ENCODE results near the gene PTPRN2. TPM values are rescaled to one million over a fixed set of nuclear protein-coding genes. Genes with fewer than 3 reads are reported as not detected.

PTPRN2 gene
- total and polyA plus RNA-seq, 8 donors, result 4.9 to 136 (median 46.8) TPM

GRCh38 chr7:158107806-158108205, 479.8 kb downstream of the PTPRN2 start:
- Histone ChIP-seq H3K9me3 (no peaks in the 10 kb centered on the region), H3K27ac (no peak overlapping the region), H3K36me3 (peaks cover 0 to 12% (median 8%) of the 10 kb centered on the region in 4 donors), H3K27me3 (no peaks in the 10 kb centered on the region), H3K4me3 (no peak overlapping the region), H3K4me1 (no peaks in the 10 kb centered on the region)
- no peak for TF ChIP-seq POLR2A (IDR thresholded peaks at IDR 0.05)
- no peak for TF ChIP-seq EP300 (IDR thresholded peaks at IDR 0.05)
- no peak for TF ChIP-seq POLR2AphosphoS5 (IDR thresholded peaks at IDR 0.05)
- TF ChIP-seq, protein P1, sequence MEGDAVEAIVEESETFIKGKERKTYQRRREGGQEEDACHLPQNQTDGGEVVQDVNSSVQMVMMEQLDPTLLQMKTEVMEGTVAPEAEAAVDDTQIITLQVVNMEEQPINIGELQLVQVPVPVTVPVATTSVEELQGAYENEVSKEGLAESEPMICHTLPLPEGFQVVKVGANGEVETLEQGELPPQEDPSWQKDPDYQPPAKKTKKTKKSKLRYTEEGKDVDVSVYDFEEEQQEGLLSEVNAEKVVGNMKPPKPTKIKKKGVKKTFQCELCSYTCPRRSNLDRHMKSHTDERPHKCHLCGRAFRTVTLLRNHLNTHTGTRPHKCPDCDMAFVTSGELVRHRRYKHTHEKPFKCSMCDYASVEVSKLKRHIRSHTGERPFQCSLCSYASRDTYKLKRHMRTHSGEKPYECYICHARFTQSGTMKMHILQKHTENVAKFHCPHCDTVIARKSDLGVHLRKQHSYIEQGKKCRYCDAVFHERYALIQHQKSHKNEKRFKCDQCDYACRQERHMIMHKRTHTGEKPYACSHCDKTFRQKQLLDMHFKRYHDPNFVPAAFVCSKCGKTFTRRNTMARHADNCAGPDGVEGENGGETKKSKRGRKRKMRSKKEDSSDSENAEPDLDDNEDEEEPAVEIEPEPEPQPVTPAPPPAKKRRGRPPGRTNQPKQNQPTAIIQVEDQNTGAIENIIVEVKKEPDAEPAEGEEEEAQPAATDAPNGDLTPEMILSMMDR (IDR thresholded peaks at IDR 0.05), result no peak
- 81 to 97% (median 90%) methylated on average over 2 of the region's 2 CpGs for WGBS, 5 donors
- intact Hi-C loops (cut with DNase I; ENCODE audit: low total_unique reads), result no loop called here
- DNase-seq, result peak in 1 of 2 donors; percentile 5

- intact Hi-C loops (cut with DNase I; ENCODE audit: low total_unique reads), result no loop called here
- no peak overlapping the region for H3K4me3 ChIP-seq
- no peak overlapping the region for H3K27ac ChIP-seq
- whole genome bisulfite sequencing, 5 donors, result 71 to 85% (median 80%) methylated on average over 3 of the region's 3 CpGs
- H3K9me3 ChIP-seq, result peaks cover 0 to 7% (median 4%) of the 10 kb centered on the region in 4 donors
- TF ChIP-seq, protein P1 (IDR thresholded peaks at IDR 0.05), result no peak
- TF ChIP-seq EP300 (IDR thresholded peaks at IDR 0.05), result no peak
- TF ChIP-seq POLR2AphosphoS5 (IDR thresholded peaks at IDR 0.05), result no peak
- TF ChIP-seq POLR2A (IDR thresholded peaks at IDR 0.05), result no peak
- H3K4me1 ChIP-seq, result no peaks in the 10 kb centered on the region
- H3K36me3 ChIP-seq, result peaks cover 0 to 15% (median 7%) of the 10 kb centered on the region in 4 donors
- no peak for DNase-seq
- H3K27me3 ChIP-seq, result no peaks in the 10 kb centered on the region
Measured at GRCh38 chr7:158106272-158106671, 481.4 kb downstream of the PTPRN2 start.

DNA sequence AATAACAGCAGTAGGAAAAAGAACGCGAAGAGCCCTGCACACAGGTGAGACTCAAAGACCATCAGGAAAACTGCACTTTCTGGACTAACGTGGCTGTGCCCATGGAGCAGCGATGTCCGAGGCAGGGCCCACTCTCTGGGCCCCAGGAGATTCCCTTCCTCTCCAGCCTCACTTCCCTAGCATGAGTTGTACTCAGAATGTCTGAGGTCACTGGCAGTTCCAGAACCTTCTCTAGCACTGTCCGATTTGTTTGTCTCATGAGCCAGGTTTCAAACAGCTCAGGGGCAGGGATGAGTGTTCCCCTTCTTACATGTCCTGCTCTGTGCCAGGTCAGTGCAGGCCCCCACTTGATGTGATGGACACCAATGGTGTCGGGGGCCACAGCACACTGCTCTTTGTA, 484.2 kb downstream of the PTPRN2 start:
- H3K4me3 ChIP-seq, result no peak overlapping the region
- WGBS, 5 donors, result 88 to 98% (median 94%) methylated on average over 7 of the region's 7 CpGs
- intact Hi-C loops (cut with DNase I; ENCODE audit: low total_unique reads), result no loop called here
- DNase-seq, result peak in 1 of 2 donors; percentile 7
- TF ChIP-seq POLR2A (IDR thresholded peaks at IDR 0.05), result no peak
- no peak for TF ChIP-seq POLR2AphosphoS5 (IDR thresholded peaks at IDR 0.05)
- TF ChIP-seq, protein P1 (IDR thresholded peaks at IDR 0.05), result no peak
- no peak for TF ChIP-seq EP300 (IDR thresholded peaks at IDR 0.05)
- peaks cover 0 to 7% (median 4%) of the 10 kb centered on the region in 4 donors for H3K9me3 ChIP-seq
- H3K27me3 ChIP-seq, result no peaks in the 10 kb centered on the region
- no peak overlapping the region for H3K27ac ChIP-seq
- no peaks in the 10 kb centered on the region for H3K4me1 ChIP-seq
- peaks cover 0 to 6% (median 2%) of the 10 kb centered on the region in 4 donors for H3K36me3 ChIP-seq

DNA sequence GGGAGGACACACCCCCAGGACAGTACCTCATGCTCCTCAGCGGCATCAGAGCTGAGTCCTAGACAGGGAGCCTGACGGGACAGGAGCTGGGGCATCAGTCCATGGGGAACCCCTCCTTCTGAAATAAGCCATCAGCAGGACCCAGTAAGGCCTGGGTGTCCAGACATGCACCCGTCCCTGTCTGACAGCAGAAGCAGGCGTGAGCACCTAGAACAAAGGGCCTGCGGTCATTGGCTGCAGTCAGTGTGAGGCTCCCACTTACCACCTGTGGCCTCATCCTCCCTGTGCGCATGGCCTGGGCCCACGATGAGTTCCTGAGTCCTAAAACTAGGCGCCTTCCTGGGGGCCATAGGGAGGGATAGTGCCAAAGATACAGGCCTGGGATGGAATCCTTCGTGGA, 484.7 kb downstream of the PTPRN2 start:
- TF ChIP-seq EP300 (IDR thresholded peaks at IDR 0.05) (no peak), POLR2A (IDR thresholded peaks at IDR 0.05) (no peak)
- no peak overlapping the region for H3K27ac ChIP-seq
- WGBS, 5 donors, result 76 to 96% (median 92%) methylated on average over 7 to 9 of the region's 9 CpGs
- no peaks in the 10 kb centered on the region for H3K27me3 ChIP-seq
- no peaks in the 10 kb centered on the region for H3K4me1 ChIP-seq
- intact Hi-C loops (cut with DNase I; ENCODE audit: low total_unique reads), result no loop called here
- DNase-seq, result peak in 1 of 2 donors; percentile 9
- H3K9me3 ChIP-seq, result peaks cover 0 to 7% (median 4%) of the 10 kb centered on the region in 4 donors
- H3K4me3 ChIP-seq, result no peak overlapping the region
- peaks cover 0 to 6% (median 2%) of the 10 kb centered on the region in 4 donors for H3K36me3 ChIP-seq

DNA sequence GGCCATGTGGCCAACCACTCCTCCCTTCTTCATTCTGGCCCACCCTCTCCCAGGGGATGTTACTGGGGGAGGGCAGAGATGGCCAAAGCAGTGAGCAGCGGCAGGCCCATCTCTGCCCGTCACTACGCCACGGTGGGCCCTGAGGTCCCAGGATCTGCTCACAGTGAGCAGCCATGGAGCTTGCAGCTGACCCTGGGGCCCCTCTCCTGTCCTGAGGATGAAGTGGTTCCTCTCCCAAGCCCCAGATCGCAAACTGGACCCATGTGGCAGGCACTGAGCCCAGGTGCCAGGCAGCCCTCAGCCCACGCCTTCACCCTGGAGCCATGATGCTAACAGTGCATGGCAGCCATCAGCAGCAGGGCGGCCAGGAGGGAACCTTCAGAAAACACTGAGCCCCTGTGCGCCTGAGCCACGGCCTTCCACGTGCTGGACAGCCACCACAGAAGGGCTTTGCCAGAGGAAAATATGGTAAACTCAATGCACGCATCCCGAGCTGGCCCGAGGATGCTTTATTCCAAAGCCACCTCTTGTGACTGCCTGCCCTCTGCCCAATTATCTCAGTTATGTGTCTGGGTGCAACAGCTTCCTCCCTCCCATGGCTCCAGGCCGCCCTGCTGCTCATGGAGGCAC, 485.7 kb downstream of the PTPRN2 start:
- intact Hi-C loops (cut with DNase I; ENCODE audit: low total_unique reads), result no loop called here
- H3K4me1 ChIP-seq, result no peaks in the 10 kb centered on the region
- H3K27me3 ChIP-seq, result no peaks in the 10 kb centered on the region
- peak in 1 of 2 donors; percentile 22 for DNase-seq
- WGBS, 5 donors, result 86 to 94% (median 91%) methylated on average over 9 to 14 of the region's 14 CpGs
- no peak for TF ChIP-seq POLR2AphosphoS5 (IDR thresholded peaks at IDR 0.05)
- no peak for TF ChIP-seq POLR2A (IDR thresholded peaks at IDR 0.05)
- TF ChIP-seq, protein P1 (IDR thresholded peaks at IDR 0.05), result no peak
- TF ChIP-seq EP300 (IDR thresholded peaks at IDR 0.05), result no peak
- no peak overlapping the region for H3K27ac ChIP-seq
- H3K4me3 ChIP-seq, result no peak overlapping the region
- peaks cover 0 to 7% (median 4%) of the 10 kb centered on the region in 4 donors for H3K9me3 ChIP-seq
- H3K36me3 ChIP-seq, result peaks cover 0 to 6% (median 2%) of the 10 kb centered on the region in 4 donors
